AG08396 (cell line): ENCODE results near the gene WDR46.
"Not testable (repeated sequence)": the region's sequence is repeated elsewhere in the genome, so short reads cannot be mapped to it uniquely, and the experiment has no call there.

Experiments
- DNase-seq: peaks from one replicate; pipeline ENCODE4 v3.0.0; 2012; ENCODE audit warnings: low spot score, mixed read lengths

Gene WDR46

GRCh38 chr6:33288141-33288920 lies 708 bp downstream of the WDR46 start:
- DNase-seq = no peak

DNA sequence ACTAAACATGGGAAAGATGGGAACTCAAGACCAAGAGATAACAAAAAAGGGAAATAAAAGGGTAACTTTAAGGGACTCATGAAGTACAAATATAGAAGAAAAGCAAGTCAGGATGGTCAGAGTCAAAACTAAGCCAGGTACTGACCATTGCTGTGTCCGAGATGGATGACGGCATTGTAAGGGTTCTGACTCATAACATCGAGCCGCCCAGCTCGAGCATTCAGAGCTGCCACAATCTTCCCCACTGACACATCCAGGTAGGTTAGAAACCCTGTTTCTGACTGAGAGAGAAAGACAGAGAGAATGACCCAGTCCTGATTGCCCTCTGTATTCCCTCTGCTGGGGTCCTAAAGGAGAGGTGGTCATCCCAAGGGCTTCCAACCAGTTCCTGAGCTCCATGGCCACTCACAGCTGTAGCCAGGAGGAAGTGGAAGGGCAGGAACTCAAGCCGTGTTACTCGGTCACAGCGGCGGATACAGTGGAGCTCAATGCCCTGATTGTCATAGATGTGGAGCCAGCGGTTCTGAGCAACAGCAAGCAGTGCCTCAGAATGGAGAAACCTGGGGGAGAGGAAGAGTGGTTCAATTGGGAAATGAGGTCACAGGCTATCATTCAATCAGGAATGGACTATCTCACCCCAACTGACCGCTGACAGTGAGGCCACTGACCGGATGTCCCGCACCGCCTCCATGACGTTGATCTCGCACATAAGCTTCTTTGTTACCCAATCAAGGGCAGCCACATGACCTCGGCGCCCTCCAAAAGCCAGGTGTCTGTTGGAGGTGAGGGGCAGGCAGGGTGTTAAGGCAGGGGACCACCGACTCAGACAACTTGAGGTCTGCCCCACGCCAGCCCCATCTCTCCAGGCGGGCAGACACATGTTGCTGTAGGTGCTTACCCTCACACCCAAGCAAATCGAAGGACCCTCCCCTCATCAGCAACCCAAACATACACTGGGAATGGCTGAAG lies 1.8 kb downstream of the WDR46 start:
- DNase-seq = no peak

- not testable (repeated sequence) for DNase-seq
These were observed 3.8 kb downstream of the WDR46 start for GRCh38 chr6:33285214-33285613.

DNA sequence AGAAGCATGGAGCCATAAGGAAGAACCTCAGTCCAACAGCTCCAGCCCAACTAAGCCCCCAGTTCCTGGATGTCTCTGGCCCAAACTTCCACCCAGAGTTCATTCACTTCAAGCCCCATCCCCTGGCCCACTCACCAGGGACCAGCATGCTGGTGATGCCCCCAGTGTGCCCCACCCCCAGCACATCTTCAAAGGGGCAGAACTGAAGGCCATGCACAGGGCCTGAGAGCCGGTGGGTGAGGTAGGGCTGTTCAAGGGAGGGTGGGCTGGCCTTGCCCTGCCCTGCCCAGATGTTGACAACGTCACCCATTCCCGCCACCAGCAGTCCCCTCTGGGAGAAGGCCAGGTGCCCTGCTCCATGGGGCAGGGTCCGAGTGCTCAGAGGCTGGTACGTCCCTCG lies 8.5 kb downstream of the WDR46 start:
- DNase-seq = no peak

GRCh38 chr6:33279971-33280511 lies 9.0 kb downstream of the WDR46 start:
- DNase-seq = no peak

DNA sequence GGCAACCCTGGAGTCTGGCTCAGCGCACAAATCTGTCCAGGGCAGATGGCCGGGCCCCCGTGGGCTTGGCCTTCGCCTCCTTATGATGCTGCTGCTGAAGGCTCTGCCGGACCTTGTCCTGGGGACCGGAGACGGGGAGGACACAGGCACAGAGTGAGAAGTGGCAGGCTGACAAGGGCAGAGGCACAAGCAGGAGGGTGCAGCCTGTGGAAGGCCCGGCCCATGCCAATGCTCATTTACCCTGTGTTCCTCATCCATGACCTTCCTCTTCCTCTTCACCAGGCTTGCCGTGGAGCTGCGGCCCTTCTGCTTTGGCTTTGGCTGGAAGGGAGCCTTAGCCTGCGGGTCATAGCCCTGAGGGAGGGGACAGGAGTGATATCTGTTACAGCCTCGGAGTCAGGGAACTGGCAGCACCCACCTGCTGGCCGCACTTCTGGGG lies 9.8 kb downstream of the WDR46 start:
- no peak for DNase-seq

DNA sequence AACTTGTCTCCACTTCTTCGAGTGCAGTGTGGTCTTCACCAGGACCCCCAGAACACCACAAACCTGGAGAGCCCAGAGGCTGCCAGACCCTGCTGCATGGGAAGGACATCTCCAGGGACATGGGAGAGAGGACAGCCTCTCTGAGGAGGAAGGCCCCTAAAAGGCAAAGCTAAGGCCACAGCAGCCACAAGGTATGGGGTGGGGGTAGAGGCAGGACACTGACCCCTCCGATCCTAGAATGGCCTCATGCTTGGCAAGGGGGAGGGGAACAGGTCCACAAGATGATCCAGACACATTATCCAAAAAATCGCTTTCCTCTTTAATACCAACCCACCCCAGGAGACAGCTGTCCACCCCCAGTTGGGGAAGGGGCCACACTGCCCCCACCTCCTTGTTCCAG lies 10.2 kb downstream of the WDR46 start:
- DNase-seq = no peak

DNA sequence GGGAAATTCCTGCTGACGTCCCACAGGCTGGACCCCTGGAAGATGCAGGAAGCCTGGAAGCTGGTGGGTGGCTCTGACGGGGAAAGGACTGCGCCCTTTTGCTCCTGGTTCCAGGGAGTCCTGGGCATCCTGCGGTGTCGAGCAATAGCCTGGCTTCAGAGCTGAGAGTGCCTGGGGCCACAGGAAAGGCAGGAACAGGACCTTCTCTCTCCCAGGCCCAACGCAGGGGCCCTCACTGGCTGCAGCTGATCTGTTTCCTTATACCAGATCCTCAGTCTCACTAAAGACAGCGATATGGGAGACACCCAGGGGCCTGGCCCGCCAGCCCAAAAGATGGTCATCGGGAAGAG lies 10.7 kb downstream of the WDR46 start:
- DNase-seq = no peak

DNA sequence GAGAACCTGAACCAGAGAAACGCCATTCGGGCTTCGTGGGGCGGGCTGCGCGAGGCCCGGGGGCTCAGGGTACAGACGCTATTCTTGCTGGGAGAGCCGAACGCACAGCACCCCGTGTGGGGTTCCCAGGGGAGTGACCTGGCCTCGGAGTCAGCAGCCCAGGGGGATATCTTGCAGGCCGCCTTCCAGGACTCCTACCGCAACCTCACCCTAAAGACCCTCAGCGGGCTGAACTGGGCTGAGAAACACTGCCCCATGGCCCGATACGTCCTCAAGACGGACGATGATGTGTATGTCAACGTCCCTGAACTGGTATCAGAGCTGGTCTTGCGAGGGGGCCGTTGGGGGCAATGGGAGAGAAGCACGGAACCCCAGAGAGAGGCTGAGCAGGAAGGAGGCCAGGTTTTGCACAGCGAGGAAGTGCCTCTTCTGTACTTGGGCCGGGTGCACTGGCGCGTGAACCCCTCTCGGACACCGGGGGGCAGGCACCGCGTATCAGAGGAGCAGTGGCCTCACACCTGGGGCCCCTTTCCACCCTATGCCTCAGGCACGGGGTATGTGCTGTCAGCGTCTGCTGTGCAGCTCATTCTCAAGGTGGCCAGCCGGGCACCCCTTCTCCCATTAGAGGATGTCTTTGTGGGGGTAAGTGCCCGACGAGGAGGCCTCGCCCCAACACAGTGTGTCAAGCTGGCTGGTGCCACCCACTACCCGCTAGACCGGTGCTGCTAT lies 11.2 kb downstream of the WDR46 start:
- DNase-seq = no peak

DNA sequence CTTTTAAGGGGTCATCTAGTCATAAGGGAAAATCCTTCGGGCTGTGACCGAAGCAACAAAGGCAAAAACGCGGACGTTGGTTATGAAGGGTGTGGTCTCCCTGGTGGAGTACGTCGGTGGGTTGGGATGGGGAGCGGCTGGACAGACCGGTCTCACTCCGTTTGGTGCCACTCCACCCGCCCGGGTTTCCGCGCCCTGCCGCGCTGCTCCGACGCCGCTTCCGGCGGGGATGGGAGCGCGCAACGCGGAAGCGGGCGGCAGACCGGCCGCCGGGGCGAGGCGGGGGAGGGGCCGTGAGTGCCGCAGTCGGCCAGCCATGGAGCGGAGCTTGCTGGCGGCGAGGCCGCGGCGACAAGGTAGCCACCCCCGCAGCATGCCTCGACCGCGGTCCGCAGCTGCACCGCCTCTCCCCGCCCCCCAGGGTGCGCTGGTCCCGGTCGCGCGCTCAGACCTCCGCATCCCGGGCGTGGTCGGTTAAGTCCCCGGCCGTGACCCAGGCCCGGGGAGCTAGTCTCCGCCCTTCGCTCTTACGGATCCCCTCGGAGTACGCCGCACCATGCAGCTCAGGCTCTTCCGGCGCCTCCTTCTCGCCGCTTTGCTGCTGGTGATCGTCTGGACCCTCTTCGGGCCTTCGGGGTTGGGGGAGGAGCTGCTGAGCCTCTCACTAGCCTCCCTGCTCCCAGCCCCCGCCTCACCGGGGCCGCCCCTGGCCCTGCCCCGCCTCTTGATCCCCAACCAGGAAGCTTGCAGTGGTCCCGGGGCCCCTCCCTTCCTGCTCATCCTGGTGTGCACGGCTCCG lies 12.0 kb downstream of the WDR46 start, which contains the start of gene B3GALT4:
Gene B3GALT4, plus strand, starts transcription at position 260 of the 799 bp plus-strand sequence. Its CDS starts 297 bp downstream, at position 557.
- peak; percentile 84 for DNase-seq

GRCh38 chr6:33276581-33276863 lies 12.5 kb downstream of the WDR46 start:
- no peak for DNase-seq

GRCh38 chr6:33275795-33276580 lies 13.1 kb downstream of the WDR46 start:
- not testable (repeated sequence) for DNase-seq

DNA sequence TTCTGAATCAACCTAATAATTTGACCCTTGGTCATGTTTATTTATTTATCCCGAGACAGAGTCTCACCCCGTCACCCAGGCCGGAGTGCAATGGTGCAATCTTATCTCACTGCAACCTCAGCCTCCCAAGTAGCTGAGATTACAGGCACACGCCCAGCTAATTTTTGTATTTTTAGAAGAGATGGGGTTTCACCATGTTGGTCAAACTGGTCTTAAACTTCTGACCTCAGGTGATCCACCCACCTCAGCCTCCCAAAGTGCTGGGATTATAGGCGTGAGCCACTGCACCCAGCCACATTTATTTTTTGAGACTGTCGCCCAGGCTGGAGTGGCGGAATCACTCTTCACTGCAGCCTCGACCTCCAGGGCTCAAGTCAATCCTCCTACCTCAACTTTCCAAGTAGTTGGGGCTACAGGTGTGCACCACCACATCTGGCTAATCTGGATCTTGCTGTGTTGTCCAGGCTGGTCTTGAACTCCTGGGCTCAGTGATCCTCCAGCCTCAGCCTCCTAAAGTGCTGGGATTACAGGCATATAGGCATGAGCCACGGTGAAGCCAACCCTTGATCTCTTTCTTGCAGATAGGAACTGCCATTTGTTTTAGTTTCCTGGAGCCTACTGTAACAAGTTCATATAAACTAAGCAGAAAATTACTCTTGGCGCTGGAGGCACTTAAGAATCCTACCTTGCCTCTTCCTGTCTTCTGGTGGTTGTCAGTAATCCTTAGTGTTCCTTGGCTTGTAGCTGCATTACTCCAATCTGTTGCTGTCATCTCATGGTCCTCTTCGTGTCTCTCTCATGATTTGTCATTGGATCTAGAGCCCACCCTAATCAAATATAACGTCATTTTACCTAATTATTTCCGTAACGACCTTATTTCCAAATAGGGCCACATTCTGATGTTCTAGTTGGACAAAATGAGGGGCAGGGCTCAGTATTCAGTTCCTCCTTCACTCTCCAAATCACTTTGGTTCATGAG lies 14.8 kb downstream of the WDR46 start:
- no peak for DNase-seq

- no peak for DNase-seq
These were observed 15.7 kb downstream of the WDR46 start for GRCh38 chr6:33273129-33273923.

DNA sequence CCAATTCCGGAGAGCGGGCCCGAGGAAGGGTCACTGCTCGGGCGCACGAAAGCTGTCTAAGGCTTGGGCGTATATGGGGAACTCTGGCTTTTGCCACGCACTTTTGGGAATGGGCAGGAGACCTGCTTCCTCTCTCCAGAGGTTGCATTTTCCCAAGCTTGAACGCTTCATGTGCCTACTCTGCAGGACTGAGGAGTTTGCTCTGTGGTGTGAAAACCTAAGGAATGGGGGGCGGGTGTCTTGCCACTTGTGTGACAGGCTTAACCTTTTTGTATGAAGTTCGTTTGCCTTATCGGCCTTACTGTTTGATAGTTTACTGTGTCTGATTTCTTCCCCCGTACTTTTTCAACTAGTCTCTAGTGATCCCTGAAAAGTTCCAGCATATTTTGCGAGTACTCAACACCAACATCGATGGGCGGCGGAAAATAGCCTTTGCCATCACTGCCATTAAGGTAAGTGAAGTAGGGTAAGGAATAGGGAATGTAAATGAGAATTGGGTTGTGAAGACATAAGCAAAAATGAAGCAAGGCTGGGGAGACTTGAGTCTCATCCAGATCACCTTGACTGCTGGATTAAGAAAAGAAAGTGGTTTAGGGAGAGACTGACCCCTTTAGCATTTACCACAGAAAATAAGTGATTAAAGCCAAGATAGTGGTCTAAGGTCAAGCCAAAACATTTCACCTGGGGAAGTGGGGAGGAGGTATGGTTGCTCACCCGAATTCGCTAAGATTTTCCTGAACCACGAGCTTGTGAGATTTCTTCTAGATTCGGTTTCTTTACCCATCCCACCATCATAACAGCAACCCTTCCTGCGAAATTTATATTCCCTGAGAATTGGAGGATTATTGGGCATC lies 16.5 kb downstream of the WDR46 start:
- no peak for DNase-seq

DNA sequence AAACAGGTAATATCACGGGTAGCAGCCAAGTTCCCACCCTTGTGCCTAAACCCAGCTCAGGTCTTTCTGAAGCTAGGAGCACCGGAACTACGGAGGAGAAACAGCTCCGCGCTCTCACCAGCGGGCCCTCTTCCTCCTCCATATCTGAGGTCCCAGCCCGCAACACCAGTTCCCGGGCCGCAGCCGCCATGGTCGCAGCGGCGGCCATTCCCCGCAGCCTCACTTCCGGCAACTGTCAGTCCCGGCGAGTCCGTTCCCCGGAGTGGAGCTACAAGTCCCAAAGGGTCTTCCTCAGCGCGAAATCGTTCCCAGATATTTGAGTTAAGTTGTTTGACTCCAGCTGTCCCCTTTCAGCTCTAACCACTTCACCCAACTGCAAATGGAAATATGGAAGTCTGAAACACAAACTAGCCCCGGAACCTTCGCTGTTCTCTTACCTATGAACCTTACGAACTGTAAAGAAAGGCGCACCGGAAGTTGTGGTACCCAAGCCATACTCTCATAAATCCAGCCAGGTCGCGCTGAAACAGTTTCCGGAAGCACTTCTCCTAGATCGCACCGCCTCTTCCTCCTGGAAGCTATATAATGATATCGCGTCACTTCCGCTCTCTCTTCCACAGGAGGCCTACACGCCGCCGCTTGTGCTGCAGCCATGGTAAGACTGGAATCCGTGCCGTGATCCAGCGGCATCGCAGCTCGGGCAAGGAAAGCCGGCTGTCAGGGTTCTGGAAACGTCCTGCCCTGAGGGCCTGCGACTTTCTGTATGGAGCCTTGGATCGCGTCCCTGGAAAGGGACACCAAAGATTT lies 17.4 kb downstream of the WDR46 start, which contains the start of the genes RPS18 and VPS52:
Gene RPS18, plus strand, starts transcription at position 608 of the 807 bp plus-strand sequence. Its CDS starts 45 bp downstream, at position 653.
Gene VPS52, minus strand, starts transcription at position 409 of the 807 bp plus-strand sequence. Its CDS starts 201 bp downstream, at position 208.
- DNase-seq = peak; percentile 93
